Right cardiac atrium (tissue), 5 donors: Measurements from ENCODE around the gene NEK6. TPM values are rescaled to one million over a fixed set of nuclear protein-coding genes. Genes with fewer than 3 reads are reported as not detected.
A peak's percentile ranks its signal among the peaks of the same experiment; 100 is the strongest.

Source experiments
- ATAC-seq, 2 donors: fragments of 200-7000 bp; cut with Tn5 transposase; one replicate each; pipeline versions ENCODE4 v1.8.0 to v1.9.1; 2020; ENCODE audit warnings: moderate library complexity in 2 of 2, mild to moderate bottlenecking in 1 of 2
- DNase-seq, 3 donors: peaks; one replicate each; pipeline ENCODE4 v3.0.0-alpha.2; 2020
- H3K27ac ChIP-seq: one replicate; pipeline ENCODE4 v1.5.1; 2013; ENCODE audit warnings: mild to moderate bottlenecking, low read length, control low read depth, moderate library complexity
- H3K27me3 ChIP-seq: one replicate; pipeline ENCODE4 v1.6.1; 2013; ENCODE audit not compliant: control insufficient read depth, insufficient read depth
- H3K4me1 ChIP-seq: one replicate; pipeline ENCODE4 v1.6.1; 2013; ENCODE audit warnings: low read length; ENCODE audit not compliant: control insufficient read depth, insufficient read depth
- H3K4me3 ChIP-seq: one replicate; pipeline ENCODE4 v1.5.1; 2013; ENCODE audit warnings: low read length, control low read depth
- H3K9me3 ChIP-seq: one replicate; pipeline ENCODE4 v1.6.1; 2013; ENCODE audit warnings: low read length; ENCODE audit not compliant: control insufficient read depth
- WGBS: extraction: QIAGEN DNeasy Blood & Tissue Kit; methylation state at CpG from one replicate; pipeline ENCODE4 v1.1.7; 2013; 5-methylcytosine and 5-hydroxymethylcytosine counted together
- intact Hi-C, 4 donors: fragments of 100-400 bp; cut with DNase I; formaldehyde crosslinking; loops; one replicate each; pipeline versions ENCODE4 v1.11.0 to v1.14.0; 2022 to 2023
- polyA plus RNA-seq: library from polyadenylated mRNA; stranded (reverse); fragments of 200-250 nt; gene quantifications from one replicate; pipeline ENCODE4 v1.2.3, GENCODE V29; 2013
- total RNA-seq, 4 donors: library from RNA; stranded (reverse); fragmentation: NEBNext Ultra II Directional; extraction: Animal tissue kit (Norgen Biotek cat#: 25700); gene quantifications; one replicate each; pipeline ENCODE4 v1.2.1, GENCODE V29; 2021
- donor health status: healthy with polysubstance abuse.
- donor health status: DM: no; HTN: yes; CAD: no.
- donor health status: DM: no; HTN: no; CAD: no.
- donor health status: DM: no; HTN: yes; CAD: no; lungs with severe emphysema.
- donor health status: DM: yes; HTN: yes; CAD: no.

The NEK6 gene
- total and polyA plus RNA-seq, 5 donors = 4.7 to 19.2 (median 12.2) TPM

DNA sequence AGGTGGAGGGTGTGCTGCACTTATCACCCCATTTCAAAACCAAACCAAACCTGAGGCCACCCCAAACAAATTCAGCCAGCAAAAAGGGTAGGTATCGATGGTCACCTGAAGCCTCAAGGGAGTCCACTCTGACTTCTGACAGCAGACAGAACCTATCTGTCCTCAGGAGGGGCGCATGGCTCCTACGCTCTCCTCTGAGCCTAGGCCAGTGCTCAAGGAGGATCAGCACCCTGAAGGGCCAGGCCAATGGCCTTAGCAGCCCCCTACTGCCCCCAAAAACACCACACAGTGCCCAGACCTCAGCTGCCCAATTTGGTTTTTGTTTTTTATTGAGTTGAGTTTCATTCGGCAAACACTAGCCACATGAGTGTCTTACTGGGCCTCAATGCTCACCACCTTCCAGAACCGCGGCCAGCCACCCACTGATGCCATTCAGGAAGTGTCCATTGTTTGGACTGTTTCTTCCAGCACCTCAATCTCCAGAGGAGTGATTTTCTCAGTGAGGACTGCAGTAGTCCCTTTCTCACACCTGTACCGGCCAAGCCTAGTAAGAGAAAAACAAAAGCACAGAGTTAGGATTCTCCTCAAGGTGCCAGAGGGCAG lies 95.5 kb downstream of the NEK6 start:
- no peaks in the 10 kb centered on the region for H3K9me3 ChIP-seq
- WGBS = 91% methylated on average over 7 of the region's 7 CpGs
- H3K27me3 ChIP-seq = no peaks in the 10 kb centered on the region
- H3K4me3 ChIP-seq = no peak overlapping the region
- no peak for ATAC-seq
- no peak overlapping the region for H3K27ac ChIP-seq
- intact Hi-C loops = no loop called here
- H3K4me1 ChIP-seq = no peaks in the 10 kb centered on the region
- DNase-seq = no peak

DNA sequence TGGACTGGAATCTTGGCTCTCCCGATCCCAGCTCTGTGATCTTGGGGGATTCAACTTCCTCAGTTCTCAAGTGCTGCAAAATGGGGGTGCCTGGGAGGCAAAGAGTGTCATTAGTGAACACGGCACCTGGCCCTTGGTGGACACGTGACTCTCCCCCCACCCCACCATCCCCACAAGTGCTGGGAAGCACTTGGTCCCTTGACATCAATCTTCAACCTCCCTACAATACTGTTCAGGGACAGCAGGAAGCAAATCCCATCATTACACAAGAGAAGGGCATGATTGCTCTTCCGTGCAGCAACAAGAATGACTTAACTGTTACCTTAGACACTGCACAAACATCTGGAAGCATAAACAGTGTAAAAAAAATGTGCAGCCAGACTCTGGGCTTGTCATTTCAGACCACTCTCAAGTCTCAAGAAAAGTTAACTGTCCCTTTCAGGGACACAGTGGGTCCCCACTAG lies 96.1 kb downstream of the NEK6 start:
- Histone ChIP-seq H3K9me3 (no peaks in the 10 kb centered on the region), H3K27ac (no peak overlapping the region), H3K4me3 (no peak overlapping the region), H3K4me1 (no peaks in the 10 kb centered on the region), H3K27me3 (no peaks in the 10 kb centered on the region)
- DNase-seq (no peak), ATAC-seq (no peak)
- WGBS = 62% methylated on average over 4 of the region's 4 CpGs
- intact Hi-C loops = no loop called here

DNA sequence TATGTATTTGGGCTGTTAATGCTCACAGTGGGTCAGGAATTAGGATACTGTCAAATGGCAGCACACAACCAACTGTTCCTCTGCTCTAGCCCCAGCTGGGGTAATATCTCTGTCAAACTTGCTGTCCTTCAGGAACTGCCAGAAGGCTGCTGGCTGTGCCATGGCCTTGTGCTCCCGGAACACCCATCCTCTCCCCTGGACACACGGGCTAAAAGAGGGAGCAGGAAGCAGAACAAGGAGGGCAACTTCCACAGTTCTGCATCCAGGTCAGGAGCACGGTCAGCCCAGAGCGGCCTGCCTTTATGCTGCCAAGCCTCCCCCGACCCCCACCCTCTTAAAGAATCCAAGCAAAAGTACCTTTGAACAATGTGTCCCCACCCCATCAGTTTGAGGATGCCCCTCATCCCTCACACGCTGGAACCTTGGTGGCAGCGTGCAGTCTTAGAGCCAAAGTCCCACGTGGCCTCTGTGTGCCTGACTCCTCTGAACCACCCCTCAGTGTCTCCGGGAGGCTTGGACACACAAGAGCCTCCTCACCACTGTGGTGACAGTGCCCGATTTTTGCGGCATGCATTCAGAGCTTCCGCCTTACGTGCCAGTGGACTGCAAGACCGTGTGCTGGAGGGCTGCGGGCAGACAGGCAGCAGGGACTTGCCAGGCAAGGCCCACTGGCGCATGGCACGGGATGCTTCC lies 96.7 kb downstream of the NEK6 start:
- Histone ChIP-seq H3K4me3 (no peak overlapping the region), H3K4me1 (no peaks in the 10 kb centered on the region), H3K27ac (no peak overlapping the region), H3K9me3 (no peaks in the 10 kb centered on the region), H3K27me3 (no peaks in the 10 kb centered on the region)
- DNase-seq = peak in 1 of 3 donors; percentile 28
- no peak for ATAC-seq
- 84% methylated on average over 17 of the region's 17 CpGs for WGBS
- intact Hi-C loops = no loop called here

DNA sequence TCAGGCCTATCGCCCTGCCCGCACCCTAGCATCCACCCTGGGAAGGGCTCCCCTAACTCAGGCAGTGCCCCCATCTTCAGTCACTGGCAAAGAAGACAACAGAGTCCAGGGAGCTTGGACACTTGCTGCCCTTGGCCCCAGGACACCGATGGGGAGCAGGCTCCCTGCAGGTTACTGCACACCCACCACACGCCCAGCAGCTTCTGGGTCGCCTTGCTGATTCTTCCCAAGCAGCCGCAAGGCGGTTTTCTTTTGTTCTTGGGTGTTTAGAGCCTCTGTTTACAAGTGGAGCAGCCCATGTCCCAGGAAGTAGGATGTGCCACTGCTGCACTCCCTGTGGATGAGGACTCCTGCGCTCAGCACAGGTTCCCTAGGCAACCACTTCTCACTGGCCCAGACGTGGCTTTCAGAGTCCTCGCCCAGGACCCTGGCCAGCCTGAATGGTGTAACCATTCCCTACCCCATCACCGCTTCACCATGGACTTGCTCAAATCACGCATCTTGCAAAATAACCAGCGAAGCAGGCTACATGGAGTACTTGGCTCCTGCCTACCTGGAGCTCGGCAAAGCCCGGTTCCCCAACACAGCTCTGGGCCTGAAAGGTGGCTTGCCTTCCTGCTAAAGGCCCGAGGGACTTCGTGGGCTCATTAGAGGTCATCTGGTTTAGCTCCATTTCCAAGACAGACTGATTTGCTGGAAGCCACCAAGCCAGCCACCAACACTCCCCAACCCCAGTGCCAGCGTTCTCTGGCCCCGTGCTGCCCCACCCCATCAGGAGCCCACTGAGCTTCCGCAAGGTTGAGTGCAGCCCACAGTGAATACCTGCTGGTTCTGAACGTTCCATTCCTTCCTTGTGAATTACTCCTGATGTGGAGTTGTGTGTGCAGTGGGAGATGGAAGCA lies 97.5 kb downstream of the NEK6 start:
- Histone ChIP-seq H3K9me3 (no peaks in the 10 kb centered on the region), H3K27me3 (no peaks in the 10 kb centered on the region), H3K27ac (no peak overlapping the region), H3K4me3 (no peak overlapping the region), H3K4me1 (no peaks in the 10 kb centered on the region)
- DNase-seq (peak in 1 of 3 donors; percentile 38), ATAC-seq (no peak)
- WGBS = 92% methylated on average over 21 of the region's 21 CpGs
- intact Hi-C loops = no loop called here

DNA sequence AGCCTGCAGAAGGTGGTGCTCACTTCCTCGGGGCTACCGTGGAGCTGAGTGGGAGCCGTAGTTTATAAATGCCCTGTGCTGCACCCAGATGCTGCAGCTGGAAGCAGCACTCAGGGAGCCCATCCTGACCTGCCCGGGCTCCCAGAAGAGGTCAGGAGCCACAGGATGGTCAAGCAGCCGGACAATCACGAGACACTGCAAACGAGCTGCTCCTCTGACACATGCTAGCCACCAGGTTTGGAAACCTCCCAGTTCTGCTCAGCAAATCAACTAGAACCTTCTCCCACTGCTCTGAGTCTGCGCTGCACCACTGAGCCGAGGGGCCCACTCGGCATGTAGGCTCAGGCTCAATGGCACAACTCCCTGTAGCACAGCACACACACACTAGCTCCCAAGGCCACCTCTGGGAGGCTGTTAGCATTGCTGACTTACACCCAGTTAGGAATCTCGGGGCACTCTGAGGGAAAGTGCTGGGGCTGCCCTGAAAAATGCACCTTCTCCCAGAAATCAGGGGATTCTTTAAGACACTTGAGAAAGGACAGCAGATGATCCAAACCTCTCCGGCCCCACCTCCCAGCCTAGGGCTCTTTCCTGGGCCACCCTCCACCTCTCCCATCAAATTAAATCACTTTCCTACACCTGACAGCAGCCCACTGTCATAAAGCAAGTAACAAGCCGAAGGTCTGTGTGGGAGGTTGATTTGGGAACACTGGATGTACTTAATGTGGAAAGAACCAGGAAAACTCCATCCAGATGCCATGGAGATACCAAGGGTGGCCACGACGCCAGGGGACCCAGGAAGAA lies 98.4 kb downstream of the NEK6 start:
- DNase-seq (peak in 1 of 3 donors; percentile 25), ATAC-seq (no peak)
- intact Hi-C loops = no loop called here
- Histone ChIP-seq H3K4me3 (no peak overlapping the region), H3K4me1 (no peaks in the 10 kb centered on the region), H3K9me3 (no peaks in the 10 kb centered on the region), H3K27me3 (no peaks in the 10 kb centered on the region), H3K27ac (no peak overlapping the region)
- WGBS = 90% methylated on average over 15 of the region's 15 CpGs

DNA sequence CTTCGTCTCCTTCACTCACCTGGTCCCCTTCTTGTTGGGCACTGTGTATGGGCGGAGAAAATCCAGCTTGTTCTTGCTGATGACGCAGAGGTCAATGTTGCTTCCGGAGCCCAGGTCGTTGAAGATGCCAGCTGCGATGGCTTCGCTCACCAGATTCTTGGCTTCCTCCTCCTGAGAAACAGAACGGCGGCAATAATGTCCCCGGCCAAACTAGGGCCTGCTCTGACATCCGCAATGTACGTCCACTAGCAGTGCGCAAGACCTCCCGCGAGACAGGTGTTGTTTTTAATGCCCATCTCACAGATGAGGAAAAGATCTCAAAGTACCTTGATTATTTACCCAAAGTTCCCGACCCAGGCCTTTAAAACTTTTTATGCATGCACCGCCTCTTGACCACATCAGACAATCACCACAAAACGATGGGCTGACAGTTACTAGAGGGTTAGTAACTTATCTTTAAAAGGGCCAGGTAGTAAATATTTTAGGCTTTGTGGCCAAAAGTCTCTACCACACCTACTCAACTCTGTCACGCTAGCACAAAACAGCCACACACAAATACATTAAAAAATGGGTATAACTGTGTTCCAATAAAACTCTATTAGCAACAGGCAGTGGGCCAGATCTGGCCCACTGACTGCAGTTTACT lies 99.1 kb downstream of the NEK6 start:
- 92% methylated on average over 19 of the region's 19 CpGs for WGBS

DNA sequence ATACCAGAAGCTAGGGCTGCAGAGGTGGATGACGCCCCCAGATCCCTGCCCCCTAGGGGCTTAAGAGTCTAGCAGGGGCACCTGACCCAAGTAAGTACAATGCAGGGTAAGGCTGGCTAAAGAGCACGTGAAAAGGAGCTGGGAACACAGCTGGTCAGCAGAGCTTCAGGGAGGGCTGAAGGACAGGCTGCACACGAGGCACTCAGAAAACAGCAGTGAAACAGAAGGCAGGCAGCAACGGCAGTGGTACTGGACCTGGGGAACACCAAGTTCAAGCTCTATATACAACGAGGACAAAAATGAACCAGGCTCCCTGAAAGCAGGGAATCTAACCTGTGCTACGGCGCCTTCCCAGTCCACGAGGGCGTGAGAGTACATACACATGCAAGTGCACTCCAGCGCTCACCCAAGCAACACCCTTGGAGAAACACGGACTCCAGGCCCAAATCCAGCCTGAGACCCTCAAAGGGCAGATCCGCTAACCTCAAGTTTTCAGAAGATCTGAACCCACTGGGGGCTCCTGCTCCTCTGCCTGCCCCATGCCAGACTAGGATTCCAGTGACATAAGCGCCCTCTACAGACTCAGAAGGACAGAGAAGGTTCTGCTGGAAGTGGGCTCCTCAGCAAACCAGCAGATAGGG lies 100.1 kb downstream of the NEK6 start:
- Histone ChIP-seq H3K27ac (no peak overlapping the region), H3K4me3 (no peak overlapping the region), H3K27me3 (no peaks in the 10 kb centered on the region), H3K9me3 (no peaks in the 10 kb centered on the region), H3K4me1 (no peaks in the 10 kb centered on the region)
- WGBS = 82% methylated on average over 13 of the region's 13 CpGs
- DNase-seq (no peak), ATAC-seq (no peak)
- intact Hi-C loops = no loop called here

More for the DNA sequence above, 99.1 kb downstream of the NEK6 start:
- Histone ChIP-seq H3K4me1 (no peaks in the 10 kb centered on the region), H3K27me3 (no peaks in the 10 kb centered on the region), H3K9me3 (no peaks in the 10 kb centered on the region), H3K4me3 (no peak overlapping the region), H3K27ac (no peak overlapping the region)
- DNase-seq (no peak), ATAC-seq (no peak)
- intact Hi-C loops = no loop called here

DNA sequence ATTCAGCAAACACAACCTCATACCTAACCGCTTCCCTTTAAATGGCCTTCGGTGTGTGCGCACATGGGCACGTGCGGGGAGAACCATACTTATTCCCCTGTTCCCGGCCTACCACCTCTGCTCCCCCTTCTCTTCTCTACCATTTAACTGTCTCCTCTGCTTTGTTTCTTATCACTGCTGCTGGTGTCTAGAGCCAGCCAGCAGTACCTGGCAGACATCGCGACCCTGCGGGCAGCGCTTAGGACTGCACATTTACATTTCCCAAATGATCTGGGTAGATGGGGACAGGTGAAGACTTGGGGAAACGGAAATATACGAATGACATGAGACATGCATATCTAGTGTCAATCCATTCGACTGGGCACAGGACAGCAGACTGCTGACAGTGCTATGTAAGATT lies 100.9 kb downstream of the NEK6 start:
- H3K27ac ChIP-seq = no peak overlapping the region
- ATAC-seq (no peak), DNase-seq (no peak)
- H3K9me3 ChIP-seq = no peaks in the 10 kb centered on the region
- no peak overlapping the region for H3K4me3 ChIP-seq
- WGBS = 80% methylated on average over 13 of the region's 13 CpGs
- no peaks in the 10 kb centered on the region for H3K27me3 ChIP-seq
- intact Hi-C loops = no loop called here
- H3K4me1 ChIP-seq = no peaks in the 10 kb centered on the region

DNA sequence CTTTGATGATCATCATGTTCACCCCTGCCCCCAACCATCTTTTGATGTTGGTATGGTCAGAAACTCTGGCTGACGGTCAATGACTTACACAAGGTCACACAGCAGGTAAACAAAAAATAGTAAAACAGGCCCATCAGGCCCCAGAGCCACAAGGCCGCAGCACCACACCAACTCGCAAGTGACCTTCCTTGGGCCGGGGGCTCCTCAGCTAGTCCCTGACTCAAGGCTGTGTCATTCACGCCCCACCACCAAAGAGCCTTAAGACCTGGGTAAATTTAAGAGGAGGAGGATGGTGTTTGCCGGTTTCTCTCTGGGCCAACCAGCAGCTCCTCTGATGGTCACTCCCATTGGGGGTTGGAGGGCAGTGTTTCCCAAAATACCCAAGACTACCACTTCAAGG lies 101.7 kb downstream of the NEK6 start:
- no peak overlapping the region for H3K27ac ChIP-seq
- H3K9me3 ChIP-seq = no peaks in the 10 kb centered on the region
- ATAC-seq (no peak), DNase-seq (no peak)
- 95% methylated on average over 6 of the region's 6 CpGs for WGBS
- H3K4me1 ChIP-seq = no peaks in the 10 kb centered on the region
- H3K4me3 ChIP-seq = no peak overlapping the region
- H3K27me3 ChIP-seq = no peaks in the 10 kb centered on the region
- intact Hi-C loops = no loop called here
